ENCODE measurements around the gene FSTL4. TPM values are rescaled to one million over a fixed set of nuclear protein-coding genes. Genes with fewer than 3 reads are reported as not detected.

The FSTL4 gene
- total RNA-seq, 1 experiment from 2014 or later, result not detected

DNA sequence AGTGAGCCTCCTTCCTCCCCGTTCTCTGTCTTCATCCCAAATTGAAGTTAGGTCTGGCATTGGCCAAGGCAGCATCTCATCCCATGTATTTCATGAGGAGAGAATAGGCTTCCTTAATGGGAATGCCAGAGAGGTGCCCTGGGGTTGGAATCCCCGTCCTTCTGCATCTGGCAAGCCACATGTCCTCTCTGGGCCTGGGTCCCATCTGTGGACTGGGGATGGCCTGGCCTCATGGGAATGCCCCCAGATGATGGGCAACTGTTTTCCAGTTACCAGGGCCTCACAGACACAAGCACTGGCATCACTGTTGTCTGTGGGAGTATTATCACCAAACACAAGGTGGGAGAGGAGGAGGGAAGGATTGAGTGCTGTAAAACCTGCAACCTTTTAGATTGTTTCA, 153.9 kb downstream of the FSTL4 start:
- H4K20me1 ChIP-seq (ENCODE audit: insufficient read depth), result no peaks in the 10 kb centered on the region
- peak overlapping the region; percentile 83 for H3K27ac ChIP-seq
- H3K9me3 ChIP-seq (ENCODE audit: insufficient read depth, low read depth), result no peaks in the 10 kb centered on the region
- no peak overlapping the region for H2AFZ ChIP-seq
- H3K4me3 ChIP-seq, result no peak overlapping the region
- peak overlapping the region; percentile 60 for H3K4me2 ChIP-seq
- H3F3A ChIP-seq (ENCODE audit: insufficient read depth, low read depth), result peaks cover 39% of the 10 kb centered on the region
- no peak for TF ChIP-seq CTCF (conservative IDR thresholded peaks at IDR 0.05)
- TF ChIP-seq EZH2 (IDR thresholded peaks at IDR 0.05; ENCODE audit: low read depth), result no peak
- ChIA-PET CTCF (no interaction called here), POLR2A (ENCODE audit: unreplicated experiment) (no interaction called here)
- no TSS peak for BruUV-seq (replicated peaks)
- DNase-seq, result no peak
- H3K9me2 ChIP-seq (ENCODE audit: insufficient read depth), result no peaks in the 10 kb centered on the region
- intact Hi-C loops (cut with micrococcal nuclease; ENCODE audit: unreplicated experiment), result no loop called here
- H3K79me2 ChIP-seq (ENCODE audit: low read depth), result no peaks in the 10 kb centered on the region
- peaks cover 54% of the 10 kb centered on the region for H3K4me1 ChIP-seq (replicated peaks; ENCODE audit: insufficient read depth)
- H3K36me3 ChIP-seq (ENCODE audit: low read depth), result no peaks in the 10 kb centered on the region
- no peaks in the 10 kb centered on the region for H3K27me3 ChIP-seq (ENCODE audit: insufficient read depth, low read depth)

- Histone ChIP-seq H2AFZ (no peak overlapping the region), H3K4me2 (peak overlapping the region; percentile 60), H3K4me1 (replicated peaks; ENCODE audit: insufficient read depth) (peaks cover 54% of the 10 kb centered on the region), H3K79me2 (ENCODE audit: low read depth) (no peaks in the 10 kb centered on the region), H3F3A (ENCODE audit: insufficient read depth, low read depth) (peaks cover 39% of the 10 kb centered on the region), H3K36me3 (ENCODE audit: low read depth) (no peaks in the 10 kb centered on the region), H3K27ac (peak overlapping the region; percentile 83), H4K20me1 (ENCODE audit: insufficient read depth) (no peaks in the 10 kb centered on the region), H3K9me3 (ENCODE audit: insufficient read depth, low read depth) (no peaks in the 10 kb centered on the region), H3K27me3 (ENCODE audit: insufficient read depth, low read depth) (no peaks in the 10 kb centered on the region), H3K9me2 (ENCODE audit: insufficient read depth) (no peaks in the 10 kb centered on the region), H3K4me3 (no peak overlapping the region)
- TF ChIP-seq EZH2 (IDR thresholded peaks at IDR 0.05; ENCODE audit: low read depth) (no peak), CTCF (conservative IDR thresholded peaks at IDR 0.05) (no peak)
- CTCF ChIA-PET, result no interaction called here
- no TSS peak for BruUV-seq (replicated peaks)
- intact Hi-C loops (cut with micrococcal nuclease; ENCODE audit: unreplicated experiment), result no loop called here
- POLR2A ChIA-PET (ENCODE audit: unreplicated experiment), result interaction anchor here (0.6 kb wide), 1 partner anchor 376 kb away, joined by 14 read pairs; no protein-coding TSS in a partner anchor
- DNase-seq, result peak in 1 of 2 experiments; percentile 91
Observed at GRCh38 chr5:133457439-133458355, 154.6 kb downstream of the FSTL4 start.

GRCh38 chr5:133456933-133457402, 155.4 kb downstream of the FSTL4 start:
- intact Hi-C loops (cut with micrococcal nuclease; ENCODE audit: unreplicated experiment), result no loop called here
- Histone ChIP-seq H3K9me2 (ENCODE audit: insufficient read depth) (no peaks in the 10 kb centered on the region), H3K4me1 (replicated peaks; ENCODE audit: insufficient read depth) (peaks cover 54% of the 10 kb centered on the region), H3K27ac (peak overlapping the region; percentile 83), H3K27me3 (ENCODE audit: insufficient read depth, low read depth) (no peaks in the 10 kb centered on the region), H3K4me3 (no peak overlapping the region), H3F3A (ENCODE audit: insufficient read depth, low read depth) (peaks cover 39% of the 10 kb centered on the region), H3K79me2 (ENCODE audit: low read depth) (no peaks in the 10 kb centered on the region), H3K4me2 (peak overlapping the region; percentile 60), H3K36me3 (ENCODE audit: low read depth) (no peaks in the 10 kb centered on the region), H4K20me1 (ENCODE audit: insufficient read depth) (no peaks in the 10 kb centered on the region), H2AFZ (no peak overlapping the region), H3K9me3 (ENCODE audit: insufficient read depth, low read depth) (no peaks in the 10 kb centered on the region)
- no peak for TF ChIP-seq CTCF (conservative IDR thresholded peaks at IDR 0.05)
- no peak for TF ChIP-seq EZH2 (IDR thresholded peaks at IDR 0.05; ENCODE audit: low read depth)
- peak in 1 of 2 experiments; percentile 96 for DNase-seq
- CTCF ChIA-PET, result no interaction called here
- no TSS peak for BruUV-seq (replicated peaks)
- POLR2A ChIA-PET (ENCODE audit: unreplicated experiment), result no interaction called here
